Astrocyte of the cerebellum (primary cell): Measurements from ENCODE around the gene CXorf65.

Experiments
- DNase-seq: peaks from one replicate; pipeline ENCODE4 v3.0.0-alpha.2; 2011; ENCODE audit warnings: low read depth
- H3K4me3 ChIP-seq: 2 replicates; pipeline ENCODE4 v1.5.1; 2011; ENCODE audit warnings: mild to moderate bottlenecking, low read depth, low read length, moderate library complexity
- in situ Hi-C: cut with HindIII; loops from 2 replicates; pipeline ENCODE4 v1.10.0; 2017; ENCODE audit warnings: low sequenced_read_pairs
- TF ChIP-seq, protein P1 (sequence below): IDR thresholded peaks from 2 replicates; pipeline ENCODE4 v1.5.1; 2012; ENCODE audit warnings: low read length, low read depth, moderate library complexity, mild to moderate bottlenecking; ENCODE audit errors: missing control alignments

Gene CXorf65

GRCh38 chrX:71070531-71070930, 36.0 kb downstream of the CXorf65 start:
- in situ Hi-C loops, result no loop called here
- TF ChIP-seq, protein P1, sequence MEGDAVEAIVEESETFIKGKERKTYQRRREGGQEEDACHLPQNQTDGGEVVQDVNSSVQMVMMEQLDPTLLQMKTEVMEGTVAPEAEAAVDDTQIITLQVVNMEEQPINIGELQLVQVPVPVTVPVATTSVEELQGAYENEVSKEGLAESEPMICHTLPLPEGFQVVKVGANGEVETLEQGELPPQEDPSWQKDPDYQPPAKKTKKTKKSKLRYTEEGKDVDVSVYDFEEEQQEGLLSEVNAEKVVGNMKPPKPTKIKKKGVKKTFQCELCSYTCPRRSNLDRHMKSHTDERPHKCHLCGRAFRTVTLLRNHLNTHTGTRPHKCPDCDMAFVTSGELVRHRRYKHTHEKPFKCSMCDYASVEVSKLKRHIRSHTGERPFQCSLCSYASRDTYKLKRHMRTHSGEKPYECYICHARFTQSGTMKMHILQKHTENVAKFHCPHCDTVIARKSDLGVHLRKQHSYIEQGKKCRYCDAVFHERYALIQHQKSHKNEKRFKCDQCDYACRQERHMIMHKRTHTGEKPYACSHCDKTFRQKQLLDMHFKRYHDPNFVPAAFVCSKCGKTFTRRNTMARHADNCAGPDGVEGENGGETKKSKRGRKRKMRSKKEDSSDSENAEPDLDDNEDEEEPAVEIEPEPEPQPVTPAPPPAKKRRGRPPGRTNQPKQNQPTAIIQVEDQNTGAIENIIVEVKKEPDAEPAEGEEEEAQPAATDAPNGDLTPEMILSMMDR, result no peak
- DNase-seq, result no peak
- no peak overlapping the region for H3K4me3 ChIP-seq

DNA sequence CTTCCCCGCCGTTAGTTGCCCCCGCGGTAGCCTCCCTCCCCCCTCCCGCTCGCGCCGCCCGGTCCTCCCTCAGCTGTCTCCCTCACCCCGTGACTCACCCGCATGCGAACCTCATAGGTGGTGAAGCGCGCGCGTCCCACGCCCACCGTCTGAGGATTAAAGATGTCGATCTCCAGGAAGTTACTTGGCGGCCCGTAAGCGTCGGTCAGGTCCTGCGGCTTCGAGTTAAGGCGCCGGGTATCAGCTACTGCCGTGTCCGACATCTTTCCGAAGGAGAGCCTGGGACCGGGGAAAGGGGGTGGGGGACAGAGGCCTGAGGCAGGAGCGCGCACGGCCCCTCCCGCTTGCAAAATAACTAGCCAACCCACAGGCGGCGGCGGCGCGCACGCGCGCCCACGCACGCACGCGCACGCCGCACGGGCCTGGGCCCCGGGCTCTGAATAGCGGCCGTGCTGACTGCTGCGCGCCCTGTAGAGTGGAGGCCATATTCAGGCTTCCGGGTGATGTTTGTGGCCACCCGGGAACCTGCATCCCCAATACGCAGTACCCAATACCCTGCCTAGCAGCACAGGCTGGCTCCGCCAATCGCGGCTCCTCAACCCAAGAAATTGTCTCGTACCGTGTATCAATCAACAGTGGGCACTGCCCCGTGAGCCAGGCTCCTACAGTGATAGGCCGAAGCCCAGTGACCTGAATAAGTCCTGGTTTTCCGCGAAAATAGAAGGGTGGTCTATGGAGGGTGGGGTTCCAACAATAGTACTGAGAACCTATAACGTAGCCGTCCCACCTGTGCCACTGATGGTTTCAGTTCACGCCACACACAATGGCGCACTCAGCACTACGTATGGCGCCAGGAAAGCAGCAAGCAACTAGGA, 38.3 kb downstream of the CXorf65 start, which contains the start of gene SNX12:
SNX12 (minus strand) TSS at position 291 of the 875 bp plus-strand sequence; CDS start at position 263, 28 bp downstream.
- H3K4me3 ChIP-seq, result peak within 1 kb of the TSS; percentile 65
- in situ Hi-C loops, result no loop called here
- TF ChIP-seq, protein P1, result no peak
- peak; percentile 80 for DNase-seq

- H3K4me3 ChIP-seq, result peak overlapping the region; percentile 65
- TF ChIP-seq, protein P1, result no peak
- in situ Hi-C loops, result no loop called here
- no peak for DNase-seq
These were observed 38.9 kb downstream of the CXorf65 start for GRCh38 chrX:71067712-71068043.

- in situ Hi-C loops, result no loop called here
- peak overlapping the region; percentile 65 for H3K4me3 ChIP-seq
- DNase-seq, result no peak
- TF ChIP-seq, protein P1, result no peak
These were observed 39.5 kb downstream of the CXorf65 start for GRCh38 chrX:71067089-71067488.

GRCh38 chrX:71060127-71060526, 46.4 kb downstream of the CXorf65 start:
- no peak overlapping the region for H3K4me3 ChIP-seq
- no peak for DNase-seq
- in situ Hi-C loops, result no loop called here
- TF ChIP-seq, protein P1, result no peak

DNA sequence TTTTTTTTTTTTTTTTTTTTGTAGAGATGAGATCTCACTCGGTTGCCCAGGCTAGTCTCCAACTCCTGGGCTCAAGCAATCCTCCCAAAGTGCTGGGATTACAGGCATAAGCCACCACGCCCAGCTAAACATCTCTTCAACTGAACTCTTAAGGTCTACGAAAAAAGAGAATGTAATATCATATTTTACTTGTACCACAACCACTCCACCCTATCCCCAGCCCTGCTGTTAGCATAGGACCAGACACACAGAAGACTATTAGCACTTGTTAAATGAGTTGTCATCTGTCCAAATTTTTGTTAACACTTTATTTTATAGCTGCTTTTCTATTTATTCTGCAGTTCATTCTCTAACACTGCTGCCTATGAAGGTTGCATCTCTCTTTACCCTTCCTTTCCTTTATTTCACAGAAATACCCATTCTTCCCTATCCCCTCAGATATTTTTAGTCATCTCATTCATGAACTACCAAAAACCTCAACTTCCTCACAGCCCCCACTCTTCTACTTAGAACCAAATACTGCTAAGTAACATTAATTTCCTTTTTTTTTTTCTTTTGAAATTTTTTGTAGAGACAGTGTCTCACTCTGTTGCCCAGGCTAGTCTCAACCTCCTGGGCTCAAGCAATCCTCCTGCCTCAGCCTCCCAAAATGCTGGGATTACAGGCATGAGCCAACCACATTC, 48.6 kb downstream of the CXorf65 start:
- in situ Hi-C loops, result no loop called here
- DNase-seq, result no peak

More for the DNA sequence above, 48.6 kb downstream of the CXorf65 start:
- TF ChIP-seq, protein P1, result no peak
- no peak overlapping the region for H3K4me3 ChIP-seq
